ENCODE measurements around the gene UBE2D1.

- TF ChIP-seq SIN3A (IDR thresholded peaks at IDR 0.05; ENCODE audit: borderline replicate concordance, insufficient read depth, low read depth, low read length) (no peak), CTCF (IDR thresholded peaks at IDR 0.05) (no peak), TCF7L2 (IDR thresholded peaks at IDR 0.05; ENCODE audit: low read depth, low read length) (no peak), POLR2AphosphoS5 (IDR thresholded peaks at IDR 0.05; ENCODE audit: low read depth, low read length) (no peak), REST (IDR thresholded peaks at IDR 0.05; ENCODE audit: insufficient read depth in 1 of 2, low read depth in 2 of 2, low read length in 1 of 2) (no peak)
Observed at GRCh38 chr10:58373442-58373827, 38.6 kb downstream of the UBE2D1 start.

Measured in Panc1 (cell line).